VCaP (cell line): Measurements from ENCODE around the gene TMEM191C.
"Not testable (repeated sequence)": the region's sequence is repeated elsewhere in the genome, so short reads cannot be mapped to it uniquely, and the experiment has no call there.

ENCODE experiments used
- H3K27ac ChIP-seq: fragments of 450-650 bp; 2 replicates; pipeline ENCODE4 v1.5.1; 2017
- TF ChIP-seq, protein P1 (sequence below): fragments of 450-650 bp; conservative IDR thresholded peaks from 2 replicates; pipeline ENCODE4 v1.5.1; 2017; ENCODE audit warnings: mild to moderate bottlenecking, moderate library complexity

Gene TMEM191C

DNA sequence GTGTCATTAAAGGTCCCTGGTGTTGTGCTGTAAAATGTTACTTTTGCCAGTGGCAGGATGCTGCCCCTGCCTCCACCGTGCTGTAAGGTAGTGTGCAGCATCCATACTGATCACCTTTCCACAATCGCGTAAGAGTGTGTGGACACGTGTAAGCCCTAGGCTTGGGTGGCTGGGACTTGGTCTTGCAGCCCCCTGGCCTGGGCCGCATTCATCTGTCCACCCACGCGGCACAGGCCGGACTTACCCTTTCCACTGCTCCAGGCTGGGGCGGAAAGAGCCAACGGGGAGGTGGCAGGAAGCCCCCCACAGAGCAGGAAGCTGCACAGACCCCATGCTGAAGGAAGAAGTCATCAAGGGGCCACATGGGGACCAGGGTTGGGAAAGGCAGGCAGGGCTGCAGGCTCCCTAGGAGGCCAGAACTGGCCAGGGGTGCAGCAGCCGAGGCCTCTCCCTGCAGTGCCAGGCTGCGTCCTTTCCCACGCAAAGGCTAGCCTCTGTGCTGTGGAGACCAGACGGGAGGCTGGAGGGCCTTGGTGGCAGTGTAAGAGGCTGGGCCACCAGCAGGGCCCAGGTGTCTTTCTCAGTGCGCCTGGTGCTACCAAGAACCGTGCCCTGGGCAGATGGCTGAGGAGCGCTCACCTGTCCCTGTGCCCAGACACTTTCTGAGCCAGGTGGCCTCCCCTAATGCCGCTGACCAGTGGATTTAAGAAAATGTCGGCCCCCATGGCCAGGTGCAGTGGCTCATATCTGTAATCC, 11.7 kb upstream of the TMEM191C start:
- TF ChIP-seq, protein P1, sequence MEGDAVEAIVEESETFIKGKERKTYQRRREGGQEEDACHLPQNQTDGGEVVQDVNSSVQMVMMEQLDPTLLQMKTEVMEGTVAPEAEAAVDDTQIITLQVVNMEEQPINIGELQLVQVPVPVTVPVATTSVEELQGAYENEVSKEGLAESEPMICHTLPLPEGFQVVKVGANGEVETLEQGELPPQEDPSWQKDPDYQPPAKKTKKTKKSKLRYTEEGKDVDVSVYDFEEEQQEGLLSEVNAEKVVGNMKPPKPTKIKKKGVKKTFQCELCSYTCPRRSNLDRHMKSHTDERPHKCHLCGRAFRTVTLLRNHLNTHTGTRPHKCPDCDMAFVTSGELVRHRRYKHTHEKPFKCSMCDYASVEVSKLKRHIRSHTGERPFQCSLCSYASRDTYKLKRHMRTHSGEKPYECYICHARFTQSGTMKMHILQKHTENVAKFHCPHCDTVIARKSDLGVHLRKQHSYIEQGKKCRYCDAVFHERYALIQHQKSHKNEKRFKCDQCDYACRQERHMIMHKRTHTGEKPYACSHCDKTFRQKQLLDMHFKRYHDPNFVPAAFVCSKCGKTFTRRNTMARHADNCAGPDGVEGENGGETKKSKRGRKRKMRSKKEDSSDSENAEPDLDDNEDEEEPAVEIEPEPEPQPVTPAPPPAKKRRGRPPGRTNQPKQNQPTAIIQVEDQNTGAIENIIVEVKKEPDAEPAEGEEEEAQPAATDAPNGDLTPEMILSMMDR = no peak
- no peak overlapping the region for H3K27ac ChIP-seq

GRCh38 chr22:21457023-21457787, 10.0 kb upstream of the TMEM191C start:
- TF ChIP-seq, protein P1 = no peak
- H3K27ac ChIP-seq = no peak overlapping the region

DNA sequence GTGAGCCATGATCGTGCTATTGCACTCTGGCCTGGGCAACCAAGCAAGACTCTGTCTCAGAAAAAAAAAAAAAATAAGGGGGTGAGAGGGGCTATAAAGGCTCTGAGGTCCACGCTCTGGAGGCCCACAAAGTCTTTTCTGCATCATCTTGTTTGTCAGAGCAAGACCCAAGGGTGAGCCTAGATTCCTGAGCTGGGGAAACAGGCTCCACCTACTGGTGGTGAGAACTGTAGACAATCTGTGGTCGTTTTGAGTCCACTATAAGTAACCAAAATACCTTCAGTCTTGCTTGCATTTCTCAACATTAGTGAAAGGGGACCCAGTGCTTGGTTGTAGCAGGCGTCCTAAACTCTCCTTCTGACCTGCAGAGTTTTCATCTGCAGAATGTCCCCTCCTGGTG, 4.5 kb upstream of the TMEM191C start:
- H3K27ac ChIP-seq = not testable (repeated sequence)

- H3K27ac ChIP-seq = not testable (repeated sequence)
Measured at GRCh38 chr22:21468194-21469096, 1.3 kb downstream of the TMEM191C start.

- H3K27ac ChIP-seq = not testable (repeated sequence)
Measured at GRCh38 chr22:21469097-21469994, 2.2 kb downstream of the TMEM191C start.

DNA sequence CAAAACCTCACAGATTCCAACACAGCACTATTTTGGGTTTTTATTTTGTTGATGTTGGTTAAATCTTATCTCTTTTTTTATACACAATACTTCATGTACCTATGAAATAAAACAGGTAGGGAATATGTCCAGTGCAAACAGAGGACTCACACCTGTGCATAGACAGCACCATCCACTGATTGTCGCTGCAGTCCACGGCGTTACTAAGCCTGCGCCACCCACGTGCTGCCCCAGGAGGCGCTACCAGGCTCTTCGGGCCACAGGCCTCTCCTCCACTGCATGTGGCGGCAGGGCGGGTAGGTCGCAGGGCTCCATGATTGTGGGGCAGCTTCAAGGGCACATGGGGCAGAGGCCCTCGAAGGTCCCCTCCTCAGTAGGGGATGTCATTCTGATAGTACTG, 5.8 kb downstream of the TMEM191C start:
- not testable (repeated sequence) for H3K27ac ChIP-seq

DNA sequence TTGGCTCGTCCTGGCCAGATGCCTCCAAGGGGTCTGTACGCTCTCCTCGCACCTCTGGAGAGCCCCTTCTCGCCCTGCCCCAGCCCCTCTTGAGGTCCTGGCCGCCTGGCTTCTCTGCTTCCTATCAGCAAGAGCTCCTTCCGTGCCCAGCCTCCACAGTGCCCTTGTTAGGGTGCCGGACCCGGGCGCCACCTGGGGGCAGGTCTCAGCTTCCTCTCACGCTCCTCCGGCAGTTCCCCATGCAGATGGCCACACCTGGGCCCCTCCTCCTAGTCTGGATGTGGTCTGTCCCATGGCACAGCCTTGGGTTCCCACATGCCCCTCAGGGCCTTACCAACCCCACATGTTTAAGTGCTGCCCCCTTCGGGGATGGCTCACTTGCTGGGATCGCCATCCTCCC, 6.5 kb downstream of the TMEM191C start:
- not testable (repeated sequence) for H3K27ac ChIP-seq

GRCh38 chr22:21484039-21484438, 16.9 kb downstream of the TMEM191C start:
- not testable (repeated sequence) for H3K27ac ChIP-seq

GRCh38 chr22:21487723-21488122, 20.5 kb downstream of the TMEM191C start:
- H3K27ac ChIP-seq = not testable (repeated sequence)

GRCh38 chr22:21489149-21489680, 22.0 kb downstream of the TMEM191C start:
- H3K27ac ChIP-seq = not testable (repeated sequence)

DNA sequence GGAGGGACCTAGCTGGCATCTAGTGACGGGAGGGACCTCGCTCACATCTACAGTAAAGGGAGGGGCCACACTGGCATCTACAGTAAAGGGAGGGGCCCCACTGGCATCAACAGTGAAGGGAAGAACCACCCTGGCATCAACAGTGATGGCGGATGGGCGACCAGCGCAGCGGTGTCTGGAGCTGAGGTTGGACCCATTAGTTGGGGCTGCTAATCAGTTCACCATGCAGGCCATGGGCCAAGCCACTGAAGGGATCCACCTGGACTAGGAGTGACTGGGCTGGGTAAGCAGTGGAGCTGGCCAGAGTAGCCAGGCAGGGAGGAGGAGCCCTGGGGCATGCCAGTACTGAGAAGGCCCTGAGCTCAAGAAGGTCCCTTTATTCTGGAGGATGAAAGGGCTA, 23.4 kb downstream of the TMEM191C start:
- not testable (repeated sequence) for H3K27ac ChIP-seq

DNA sequence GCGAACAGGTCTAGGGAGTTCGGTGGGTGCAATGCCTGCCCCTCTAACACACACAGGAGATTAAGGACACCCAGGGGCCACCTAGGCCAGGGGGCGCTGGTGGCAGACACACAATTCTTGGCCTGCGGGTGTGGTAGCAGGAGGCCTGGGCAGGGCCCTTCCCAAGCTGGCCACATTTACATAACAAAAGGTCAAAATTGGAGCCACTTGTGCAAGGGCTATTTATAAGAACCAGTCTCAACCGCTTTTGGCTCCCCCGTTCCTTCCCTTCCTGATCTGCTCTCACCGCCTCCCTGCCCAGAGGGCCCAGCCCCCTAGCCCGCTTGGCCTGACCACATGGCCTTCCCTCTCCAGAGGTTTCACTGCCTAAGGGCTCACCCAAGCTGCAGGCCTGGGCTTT, 25.1 kb downstream of the TMEM191C start:
- not testable (repeated sequence) for H3K27ac ChIP-seq

DNA sequence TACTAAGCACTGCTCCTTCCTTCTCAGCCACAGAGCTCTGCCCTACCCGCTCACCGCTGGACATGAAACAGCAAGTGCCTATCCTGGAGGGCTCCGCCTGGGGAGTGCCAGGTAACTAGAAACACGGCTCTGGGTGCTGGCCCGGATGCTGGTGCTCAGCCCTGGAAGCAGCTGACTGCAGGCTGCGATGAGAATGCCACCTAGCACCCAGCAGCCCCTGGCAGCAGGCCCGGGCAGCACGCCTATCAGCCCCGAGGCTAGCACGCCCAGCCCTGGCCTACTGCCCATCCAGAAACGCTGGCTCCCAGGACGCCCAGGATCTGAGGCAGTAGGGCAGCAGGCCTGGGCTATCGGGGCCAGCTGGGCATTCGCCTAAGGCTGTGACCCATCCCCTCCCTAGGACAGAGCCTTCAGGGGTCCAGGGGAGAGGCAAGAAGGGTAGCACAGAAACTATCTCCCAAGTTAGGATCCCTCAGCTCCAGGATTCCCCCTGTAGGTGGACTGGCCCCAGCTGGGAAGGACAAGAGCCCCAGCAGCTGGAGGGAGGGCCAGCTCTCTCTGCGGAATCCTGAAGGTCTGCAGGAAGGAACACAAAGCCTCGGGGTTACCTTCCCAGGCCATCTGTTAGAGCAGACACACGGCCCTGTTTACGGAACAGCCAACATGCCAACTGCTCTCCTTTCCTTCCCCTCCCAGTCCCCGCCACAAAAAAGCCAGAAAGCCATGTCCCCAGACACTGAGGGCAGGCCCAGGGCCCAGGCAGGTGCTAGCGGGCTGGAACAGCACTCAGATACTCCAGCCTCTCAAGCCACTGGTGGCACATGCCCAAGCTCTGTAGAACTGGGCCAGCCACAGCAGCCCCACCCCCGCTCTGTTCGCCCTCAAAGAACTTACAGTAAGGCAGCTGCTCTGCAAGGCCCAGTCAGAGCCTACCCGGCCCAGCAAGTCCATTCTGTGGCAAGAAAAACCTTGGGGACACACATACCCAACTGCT, 26.9 kb downstream of the TMEM191C start:
- H3K27ac ChIP-seq = not testable (repeated sequence)

DNA sequence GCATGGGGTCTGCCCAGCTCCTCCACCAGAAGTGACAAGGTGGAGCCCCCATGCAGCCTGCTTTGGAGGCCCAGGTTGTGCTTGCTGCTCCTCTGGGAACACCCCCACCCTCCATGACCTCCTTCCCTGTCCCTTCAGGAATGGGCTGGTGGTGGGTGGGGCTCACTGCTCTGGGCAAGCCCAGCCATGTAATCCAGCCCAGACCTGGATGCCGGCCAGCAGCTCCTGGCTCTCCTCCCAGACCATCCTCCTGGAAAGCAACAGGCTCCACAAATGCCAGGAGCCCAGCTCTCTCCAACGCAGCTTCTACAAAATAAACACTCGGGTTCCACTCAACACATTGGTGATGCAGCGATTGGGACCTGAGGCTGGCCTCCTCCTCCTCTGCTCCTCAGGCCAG, 30.8 kb downstream of the TMEM191C start:
- not testable (repeated sequence) for H3K27ac ChIP-seq

GRCh38 chr22:21498489-21498888, 31.3 kb downstream of the TMEM191C start:
- H3K27ac ChIP-seq = not testable (repeated sequence)
